Naive thymus-derived CD4-positive, alpha-beta T cell (primary cell): ENCODE results near the gene MED22. TPM values are rescaled to one million over a fixed set of nuclear protein-coding genes. Genes with fewer than 3 reads are reported as not detected.
"Not testable (repeated sequence)": the region's sequence is repeated elsewhere in the genome, so short reads cannot be mapped to it uniquely, and the experiment has no call there.

Experiments
- ATAC-seq: fragments of 150-1000 bp; cut with Tn5 transposase; 2 replicates; pipeline ENCODE4 v1.10.0; 2021; ENCODE audit warnings: mild to moderate bottlenecking, moderate library complexity
- CTCF ChIA-PET: fragments of 350-600 bp; sonication (Branson Sonifier 250); formaldehyde crosslinking; loops from one replicate; lab custom pipeline; 2021; ENCODE audit warnings: antibody characterized with exemption; lab: Charles Lee
- POLR2A ChIA-PET: fragments of 350-600 bp; sonication (Branson Sonifier 250); formaldehyde crosslinking; loops from one replicate; lab custom pipeline; 2021; ENCODE audit warnings: antibody characterized with exemption, inconsistent platforms; lab: Charles Lee
- DNase-seq, 9 donors: peaks; one replicate each; pipeline versions ENCODE4 v3.0.0 to v3.0.0-alpha.2; 2020 to 2022; ENCODE audit warnings: mixed read lengths in 1 of 9
- H3K27ac ChIP-seq: one replicate; pipeline ENCODE4 v1.7.0; 2013; ENCODE audit warnings: mild to moderate bottlenecking, low read depth, low read length, moderate library complexity
- H3K27me3 ChIP-seq, 2 donors: one replicate each; pipeline ENCODE4 v1.7.0; 2013; ENCODE audit warnings: low read length in 2 of 2, mild to moderate bottlenecking in 2 of 2, moderate library complexity in 2 of 2; ENCODE audit not compliant: control insufficient read depth in 2 of 2, insufficient read depth in 2 of 2
- H3K36me3 ChIP-seq, 3 experiments: 1 replicate in 2 of 3; 2 replicates in 1 of 3; pipeline ENCODE4 v1.7.0; 2013; ENCODE audit warnings: low read length in 3 of 3, mild to moderate bottlenecking in 3 of 3, moderate library complexity in 1 of 3; ENCODE audit not compliant: insufficient read depth in 3 of 3, control insufficient read depth in 2 of 3
- H3K4me1 ChIP-seq, 2 donors: one replicate each; pipeline ENCODE4 v1.7.0; 2013; ENCODE audit warnings: low read length in 2 of 2, mild to moderate bottlenecking in 2 of 2, moderate library complexity in 1 of 2; ENCODE audit not compliant: control insufficient read depth in 2 of 2, insufficient read depth in 2 of 2
- H3K4me3 ChIP-seq: 2 replicates; pipeline ENCODE4 v1.7.0; 2013; ENCODE audit warnings: mild to moderate bottlenecking, low read length
- H3K9me3 ChIP-seq, 3 experiments: 1 replicate in 2 of 3; 2 replicates in 1 of 3; pipeline ENCODE4 v1.7.0; 2013; ENCODE audit warnings: low read length in 3 of 3; ENCODE audit not compliant: control insufficient read depth in 2 of 3
- H3K27ac Mint-ChIP-seq, 9 donors: one replicate each; pipeline ENCODE4 v1.8.0; 2020 to 2022; ENCODE audit warnings: mixed read lengths in 9 of 9, mild to moderate bottlenecking in 8 of 9, moderate library complexity in 5 of 9, inconsistent platforms in 2 of 9
- H3K27me3 Mint-ChIP-seq, 5 donors: one replicate each; pipeline ENCODE4 v1.8.0; 2021 to 2022; ENCODE audit warnings: mixed read lengths in 5 of 5, mild to moderate bottlenecking in 1 of 5
- H3K36me3 Mint-ChIP-seq, 5 donors: one replicate each; pipeline ENCODE4 v1.8.0; 2020 to 2022; ENCODE audit warnings: mixed read lengths in 5 of 5, mild to moderate bottlenecking in 3 of 5, inconsistent platforms in 1 of 5
- H3K4me1 Mint-ChIP-seq, 7 donors: one replicate each; pipeline ENCODE4 v1.8.0; 2020 to 2022; ENCODE audit warnings: mixed read lengths in 7 of 7, mild to moderate bottlenecking in 3 of 7, inconsistent platforms in 1 of 7
- H3K4me3 Mint-ChIP-seq, 10 donors: one replicate each; pipeline ENCODE4 v1.8.0; 2020 to 2022; ENCODE audit warnings: mild to moderate bottlenecking in 10 of 10, mixed read lengths in 10 of 10, moderate library complexity in 6 of 10, inconsistent platforms in 2 of 10
- H3K9me3 Mint-ChIP-seq, 11 donors: one replicate each; pipeline ENCODE4 v1.8.0; 2020 to 2022; ENCODE audit warnings: mixed read lengths in 11 of 11, mild to moderate bottlenecking in 4 of 11, inconsistent platforms in 1 of 11, moderate library complexity in 1 of 11
- intact Hi-C, 2 donors: fragments of 100-400 bp; cut with micrococcal nuclease; formaldehyde crosslinking; loops; one replicate each; pipeline ENCODE4 v1.15.1; 2023
- polyA plus RNA-seq, 2 donors: library from polyadenylated mRNA; unstranded; fragments of 300-500 nt; fragmentation: Illumina TruSeq; gene quantifications; one replicate each; pipeline ENCODE4 v1.2.3, GENCODE V29; 2021
- total RNA-seq, 6 experiments: library from RNA in 5 of 6; stranded (reverse) in 5 of 6; gene quantifications; 1 replicate in 5 of 6; 2 replicates in 1 of 6; pipeline ENCODE4 v1.2.3 and lab custom pipeline; 2021 to 2026

Gene MED22
- total and polyA plus RNA-seq, 7 experiments from 2014 or later = 13.5 to 44.6 (median 30.3) TPM

DNA sequence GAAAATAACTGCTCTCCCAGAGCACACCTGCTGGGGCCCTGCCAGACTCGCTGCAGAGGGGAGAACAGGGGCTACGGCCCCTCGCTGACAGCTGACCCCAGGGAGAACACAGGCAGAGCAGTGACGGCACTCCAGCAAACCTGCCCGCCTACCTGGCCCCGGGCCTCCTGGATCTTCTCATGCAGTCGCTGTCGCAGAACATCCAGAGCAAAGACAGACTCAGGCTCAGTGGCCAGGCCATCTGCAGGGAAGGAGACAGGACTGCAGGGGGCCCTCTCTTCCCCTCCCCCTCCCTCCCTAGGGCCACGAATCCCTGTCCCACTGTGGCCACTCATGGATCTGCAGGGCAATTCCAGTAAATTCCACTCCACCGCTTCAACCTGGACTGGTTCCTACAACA is 14.4 kb downstream of the MED22 start:
- H3K36me3 Mint-ChIP-seq = peaks cover 0 to 22% (median 7%) of the 10 kb centered on the region in 5 donors
- H3K27me3 Mint-ChIP-seq = no peaks in the 10 kb centered on the region
- Histone ChIP-seq H3K4me1 (peaks cover 20 to 21% of the 10 kb centered on the region in 2 donors), H3K36me3 (peaks cover 9 to 49% (median 10%) of the 10 kb centered on the region in 3 experiments), H3K9me3 (no peaks in the 10 kb centered on the region), H3K27me3 (no peaks in the 10 kb centered on the region), H3K27ac (peak overlapping the region; percentile 37), H3K4me3 (no peak overlapping the region)
- H3K4me3 Mint-ChIP-seq = peak overlapping the region in 2 of 10 donors; percentile 32 to 79
- H3K4me1 Mint-ChIP-seq = peaks cover 6 to 51% (median 28%) of the 10 kb centered on the region in 7 donors
- no peaks in the 10 kb centered on the region for H3K9me3 Mint-ChIP-seq
- DNase-seq (no peak), ATAC-seq (no peak)
- CTCF ChIA-PET = no interaction called here
- intact Hi-C loops = no loop called here
- peak overlapping the region in 2 of 9 donors; percentile 4 to 25 for H3K27ac Mint-ChIP-seq
- POLR2A ChIA-PET = interaction anchor here (0.7 to 1.9 kb wide), 3 partner anchors 10 to 39 kb away, joined by 4 to 5 read pairs (median 4); no protein-coding TSS in a partner anchor

DNA sequence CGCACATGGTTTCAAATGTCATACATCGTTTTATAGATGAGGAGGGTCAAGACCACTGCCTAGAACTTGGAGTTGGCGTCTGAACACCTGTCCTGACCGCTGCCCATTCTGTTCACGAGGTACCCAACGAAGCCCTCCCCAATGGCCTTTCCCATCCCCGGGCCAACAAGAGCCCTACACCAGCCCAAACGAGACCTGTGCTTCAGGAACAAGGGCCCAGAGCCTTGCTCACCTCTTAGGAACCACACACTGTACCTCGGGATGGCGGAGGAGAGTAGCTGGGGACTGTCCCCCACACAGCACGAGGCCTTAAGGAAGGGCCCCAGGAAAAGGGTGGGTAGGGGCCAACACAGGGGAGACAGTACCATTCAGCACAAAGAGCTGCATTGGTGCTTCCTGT is 14.9 kb downstream of the MED22 start:
- ChIA-PET CTCF (no interaction called here), POLR2A (interaction anchor here (0.7 to 1.9 kb wide), 3 partner anchors 10 to 40 kb away, joined by 4 to 5 read pairs (median 4); no protein-coding TSS in a partner anchor)
- Mint-ChIP-seq H3K4me3 (peak overlapping the region in 1 of 10 donors; percentile 58), H3K36me3 (peaks cover 0 to 22% (median 7%) of the 10 kb centered on the region in 5 donors), H3K27ac (no peak overlapping the region), H3K27me3 (no peaks in the 10 kb centered on the region), H3K4me1 (peaks cover 8 to 54% (median 31%) of the 10 kb centered on the region in 7 donors), H3K9me3 (no peaks in the 10 kb centered on the region)
- H3K9me3 ChIP-seq = no peaks in the 10 kb centered on the region
- no peak overlapping the region for H3K27ac ChIP-seq
- intact Hi-C loops = no loop called here
- DNase-seq = no peak
- peaks cover 20 to 21% of the 10 kb centered on the region in 2 donors for H3K4me1 ChIP-seq
- H3K4me3 ChIP-seq = no peak overlapping the region
- ATAC-seq = no peak
- H3K36me3 ChIP-seq = peaks cover 9 to 49% (median 10%) of the 10 kb centered on the region in 3 experiments
- no peaks in the 10 kb centered on the region for H3K27me3 ChIP-seq

DNA sequence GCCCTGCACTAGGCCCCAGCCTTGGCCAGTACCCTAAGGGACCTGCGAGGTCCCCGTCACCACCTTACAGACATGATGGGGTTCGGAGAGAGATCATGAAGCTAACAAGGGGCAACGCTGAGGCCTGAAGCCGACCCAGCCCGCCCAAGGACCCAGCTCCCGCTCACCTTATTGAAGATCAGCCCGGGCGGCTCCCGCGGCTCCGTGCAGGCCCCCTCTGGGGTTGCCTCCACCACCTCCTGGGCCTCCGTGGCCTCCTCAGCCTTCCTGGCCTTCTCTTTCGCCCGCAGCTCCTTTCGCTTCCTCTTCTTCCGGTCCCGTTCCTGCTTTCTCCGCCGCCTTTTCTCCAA is 15.6 kb downstream of the MED22 start:
- no peaks in the 10 kb centered on the region for H3K9me3 Mint-ChIP-seq
- Histone ChIP-seq H3K9me3 (no peaks in the 10 kb centered on the region), H3K36me3 (peaks cover 9 to 49% (median 10%) of the 10 kb centered on the region in 3 experiments), H3K27ac (no peak overlapping the region), H3K4me1 (peaks cover 20 to 21% of the 10 kb centered on the region in 2 donors), H3K4me3 (no peak overlapping the region), H3K27me3 (no peaks in the 10 kb centered on the region)
- no peak overlapping the region for H3K4me3 Mint-ChIP-seq
- peaks cover 8 to 54% (median 36%) of the 10 kb centered on the region in 7 donors for H3K4me1 Mint-ChIP-seq
- no peaks in the 10 kb centered on the region for H3K27me3 Mint-ChIP-seq
- H3K27ac Mint-ChIP-seq = peak overlapping the region in 2 of 9 donors; percentile 56 to 72
- POLR2A ChIA-PET = no interaction called here
- DNase-seq (no peak), ATAC-seq (no peak)
- peaks cover 3 to 22% (median 7%) of the 10 kb centered on the region in 5 donors for H3K36me3 Mint-ChIP-seq
- CTCF ChIA-PET = no interaction called here
- intact Hi-C loops = no loop called here

DNA sequence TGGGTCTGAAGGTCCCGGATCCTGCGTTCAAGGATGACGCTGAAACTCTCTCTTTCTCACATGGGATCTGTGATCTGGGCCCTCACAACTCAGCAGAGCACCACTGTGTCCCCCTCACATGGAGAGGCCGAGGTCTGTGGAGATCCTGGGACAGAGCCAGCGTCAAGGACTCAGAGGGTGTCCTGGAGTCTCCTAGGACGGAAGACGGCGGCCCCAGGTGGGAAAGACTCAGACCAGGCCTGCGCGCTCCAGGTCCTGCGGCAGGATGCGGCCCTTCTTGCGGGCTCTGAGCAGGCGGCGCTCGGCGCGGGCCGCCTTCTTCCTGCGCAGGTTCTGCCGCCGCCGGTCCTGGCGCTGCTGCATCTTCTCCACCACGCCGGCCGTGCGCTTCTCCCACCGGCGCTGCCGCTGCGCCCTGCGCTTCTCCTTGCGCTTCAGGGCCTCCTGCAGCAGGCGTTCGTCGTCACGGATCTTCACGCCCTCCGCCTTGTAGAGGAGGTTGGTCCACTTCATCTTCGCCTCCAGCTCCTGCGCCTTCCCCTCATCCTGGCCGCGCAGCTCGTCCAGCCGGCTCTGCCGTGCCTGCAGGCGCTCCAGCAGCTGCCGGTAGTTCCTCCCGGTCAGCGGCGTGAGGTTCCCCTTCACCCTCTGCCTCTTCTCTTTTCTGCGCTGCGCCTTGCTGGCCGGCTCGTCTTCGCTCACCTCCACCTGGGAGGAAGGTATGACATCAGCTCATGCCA is 16.1 kb downstream of the MED22 start:
- Histone ChIP-seq H3K27me3 (no peaks in the 10 kb centered on the region), H3K9me3 (no peaks in the 10 kb centered on the region), H3K4me3 (no peak overlapping the region), H3K27ac (no peak overlapping the region), H3K36me3 (peaks cover 9 to 49% (median 10%) of the 10 kb centered on the region in 3 experiments), H3K4me1 (peaks cover 20 to 21% of the 10 kb centered on the region in 2 donors)
- POLR2A ChIA-PET = interaction anchor here (0.8 kb wide), 1 partner anchor 142 kb away, joined by 3 read pairs; no protein-coding TSS in a partner anchor
- Mint-ChIP-seq H3K36me3 (peaks cover 3 to 22% (median 7%) of the 10 kb centered on the region in 5 donors), H3K4me3 (no peak overlapping the region), H3K9me3 (no peaks in the 10 kb centered on the region), H3K4me1 (peaks cover 8 to 54% (median 36%) of the 10 kb centered on the region in 7 donors), H3K27me3 (no peaks in the 10 kb centered on the region), H3K27ac (peak overlapping the region in 2 of 9 donors; percentile 9 to 56)
- intact Hi-C loops = no loop called here
- CTCF ChIA-PET = no interaction called here
- ATAC-seq = no peak
- DNase-seq = no peak

DNA sequence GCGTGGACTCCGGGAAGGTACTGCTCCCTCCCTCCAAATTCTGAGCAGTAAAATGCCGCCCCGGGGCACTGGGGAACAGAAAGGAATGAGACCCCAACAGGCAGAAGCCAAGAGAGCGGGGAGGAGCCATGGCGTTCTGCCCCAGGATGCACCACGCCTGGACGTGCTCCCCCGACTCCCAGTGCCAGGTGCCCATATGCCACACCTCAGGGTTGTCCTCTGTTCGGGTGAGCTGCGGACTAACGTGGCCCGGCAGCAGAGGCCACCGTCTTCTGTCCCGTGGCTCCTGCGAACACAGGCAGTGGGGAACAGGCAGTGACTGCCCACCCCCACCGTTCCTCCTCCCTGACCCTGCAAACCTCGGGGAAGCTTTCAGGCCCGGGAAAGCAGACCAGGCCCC is 16.7 kb downstream of the MED22 start:
- Mint-ChIP-seq H3K27me3 (no peaks in the 10 kb centered on the region), H3K4me3 (no peak overlapping the region), H3K27ac (no peak overlapping the region), H3K4me1 (peaks cover 8 to 50% (median 34%) of the 10 kb centered on the region in 7 donors), H3K9me3 (no peaks in the 10 kb centered on the region), H3K36me3 (peaks cover 3 to 22% (median 7%) of the 10 kb centered on the region in 5 donors)
- Histone ChIP-seq H3K9me3 (no peaks in the 10 kb centered on the region), H3K4me1 (peaks cover 14 to 17% of the 10 kb centered on the region in 2 donors), H3K36me3 (peaks cover 9 to 49% (median 10%) of the 10 kb centered on the region in 3 experiments), H3K27me3 (no peaks in the 10 kb centered on the region), H3K4me3 (no peak overlapping the region), H3K27ac (no peak overlapping the region)
- POLR2A ChIA-PET = interaction anchor here (0.8 kb wide), 1 partner anchor 141 kb away, joined by 3 read pairs; no protein-coding TSS in a partner anchor
- DNase-seq (no peak), ATAC-seq (no peak)
- CTCF ChIA-PET = interaction anchor here (1.3 kb wide), 1 partner anchor 40 kb away, joined by 4 read pairs; no protein-coding TSS in a partner anchor
- intact Hi-C loops = no loop called here

DNA sequence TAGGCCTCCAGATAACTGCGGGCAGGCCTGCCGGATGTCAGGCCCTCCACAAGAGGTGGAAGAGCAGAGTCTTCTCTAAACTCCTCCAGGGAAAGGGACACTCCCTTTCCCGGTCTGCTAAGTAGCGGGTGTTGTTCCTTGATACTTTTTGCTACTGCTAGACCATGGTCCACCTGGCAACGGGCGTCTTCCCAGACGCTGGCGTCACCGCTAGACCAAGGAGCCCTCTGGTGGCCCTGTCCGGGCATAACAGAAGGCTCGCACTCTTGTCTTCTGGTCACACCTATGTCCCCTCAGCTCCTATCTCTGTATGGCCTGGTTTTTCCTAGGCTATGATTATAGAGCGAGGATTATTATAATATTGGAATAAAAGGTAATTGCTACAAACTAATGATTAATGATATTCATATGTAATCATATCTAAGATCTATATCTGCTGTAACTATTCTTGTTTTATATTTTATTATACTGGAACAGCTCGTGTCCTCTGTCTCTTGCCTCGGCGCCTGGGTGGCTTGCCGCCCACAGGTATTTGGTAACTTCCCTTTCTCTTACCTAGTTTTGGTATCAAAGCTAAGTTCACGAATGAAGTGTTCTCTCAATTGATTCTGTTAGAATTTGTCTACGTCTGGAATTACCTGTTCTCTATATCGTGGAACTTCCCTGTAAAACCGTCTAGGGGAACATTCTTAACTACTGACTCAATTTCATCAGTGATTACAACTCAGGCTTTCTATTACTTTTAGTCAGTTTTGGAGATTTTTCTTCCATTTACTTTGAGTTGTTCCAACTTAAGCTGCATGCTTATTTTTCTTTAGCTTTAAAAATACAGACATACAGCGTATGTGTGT is 18.4 kb downstream of the MED22 start:
- H3K4me3 Mint-ChIP-seq, DNase-seq: not testable (repeated sequence)
- peaks cover 3 to 22% (median 4%) of the 10 kb centered on the region in 5 donors for H3K36me3 Mint-ChIP-seq

More for the DNA sequence above, 18.4 kb downstream of the MED22 start:
- H3K27me3 ChIP-seq, H3K9me3 Mint-ChIP-seq, H3K4me3 ChIP-seq, H3K4me1 ChIP-seq, H3K9me3 ChIP-seq, H3K27ac ChIP-seq, ATAC-seq, H3K27me3 Mint-ChIP-seq: not testable (repeated sequence)
- peaks cover 9 to 48% (median 10%) of the 10 kb centered on the region in 3 experiments for H3K36me3 ChIP-seq
- ChIA-PET CTCF (interaction anchor here (0.8 to 1.3 kb wide), 3 partner anchors 32 to 42 kb away, joined by 3 to 4 read pairs (median 4); no protein-coding TSS in a partner anchor), POLR2A (interaction anchor here (0.9 to 1.1 kb wide), 2 partner anchors 11 to 18 kb away, joined by 3 read pairs; partner anchors contain the start of genes MED22 and RPL7A)
- intact Hi-C loops = loop anchor here (2.0 to 5.0 kb wide), 2 partner anchors 142 to 143 kb away; no protein-coding TSS in a partner anchor
- H3K4me1 Mint-ChIP-seq = peaks cover 6 to 36% (median 22%) of the 10 kb centered on the region in 7 donors
- H3K27ac Mint-ChIP-seq = peak overlapping the region in 2 of 9 donors; percentile 32
